Smooth muscle cell (in vitro differentiated cells): ENCODE data around the gene LYZL1. TPM values are rescaled to one million over a fixed set of nuclear protein-coding genes. Genes with fewer than 3 reads are reported as not detected.

Source experiments
- DNase-seq: peaks from one replicate; lab custom pipeline; 2025; ENCODE audit not compliant: unreplicated experiment; lab: John Stamatoyannopoulos, UW
- H2AFZ ChIP-seq: fragments of 200-600 bp; sonication (generic); 2 replicates; pipeline ENCODE4 v1.6.0; 2016; ENCODE audit warnings: antibody characterized with exemption, low read depth, mild to moderate bottlenecking
- H3F3A ChIP-seq: fragments of 200-600 bp; sonication (generic); 2 replicates; pipeline ENCODE4 v1.6.0; 2017; ENCODE audit warnings: antibody characterized with exemption, low read depth
- H3K27ac ChIP-seq: fragments of 200-600 bp; sonication (generic); 2 replicates; pipeline ENCODE4 v1.5.1; 2016; ENCODE audit warnings: low read depth, mild to moderate bottlenecking
- H3K27me3 ChIP-seq: fragments of 200-600 bp; sonication (generic); 2 replicates; pipeline ENCODE4 v1.6.1; 2016; ENCODE audit warnings: low read depth, mild to moderate bottlenecking
- H3K36me3 ChIP-seq: fragments of 200-600 bp; sonication (generic); 2 replicates; pipeline ENCODE4 v1.5.1; 2016; ENCODE audit warnings: low read depth
- H3K4me1 ChIP-seq: fragments of 200-600 bp; sonication (generic); 2 replicates; pipeline ENCODE4 v1.5.1; 2016; ENCODE audit warnings: low read depth
- H3K4me2 ChIP-seq: fragments of 200-600 bp; sonication (generic); 2 replicates; pipeline ENCODE4 v1.6.0; 2016; ENCODE audit warnings: mild to moderate bottlenecking
- H3K4me3 ChIP-seq: fragments of 200-600 bp; sonication (generic); 2 replicates; pipeline ENCODE4 v1.5.1; 2016; ENCODE audit warnings: mild to moderate bottlenecking
- H3K79me2 ChIP-seq: fragments of 200-600 bp; sonication (generic); 2 replicates; pipeline ENCODE4 v1.6.0; 2016; ENCODE audit warnings: low read depth, mild to moderate bottlenecking
- H3K9ac ChIP-seq: fragments of 200-600 bp; sonication (generic); 2 replicates; pipeline ENCODE4 v1.6.0; 2016; ENCODE audit warnings: low read depth
- H3K9me3 ChIP-seq: fragments of 200-600 bp; sonication (generic); replicated peaks from 2 replicates; pipeline ENCODE4 v1.5.1; 2016; ENCODE audit warnings: low read depth
- H4K20me1 ChIP-seq: fragments of 200-600 bp; sonication (generic); 2 replicates; pipeline ENCODE4 v1.6.0; 2016; ENCODE audit warnings: low read depth
- WGBS: methylation state at CpG from one replicate; pipeline ENCODE4 v1.1.7; 2016; ENCODE audit warnings: low lambda C conversion rate; 5-methylcytosine and 5-hydroxymethylcytosine counted together
- polyA plus RNA-seq: library from polyadenylated mRNA; unstranded; fragments of >200 nt; fragmentation: Nextera tagmentation; extraction: Ambion mirVana; gene quantifications from 2 replicates; pipeline ENCODE4 v1.2.1, GENCODE V29; 2016
- total RNA-seq: library from RNA; depleted of rRNA; stranded (reverse); fragments of >200 nt; gene quantifications from 2 replicates; pipeline ENCODE4 v1.2.3, GENCODE V29; 2014
- TF ChIP-seq, protein P1 (sequence below): fragments of 200-600 bp; sonication (generic); IDR thresholded peaks from 2 replicates; pipeline ENCODE4 v1.5.1; 2017; ENCODE audit warnings: borderline replicate concordance, mild to moderate bottlenecking, antibody characterized with exemption; ENCODE audit not compliant: insufficient read depth, poor library complexity, severe bottlenecking

Gene LYZL1
- total and polyA plus RNA-seq, 2 experiments from 2014 or later, result not detected

DNA sequence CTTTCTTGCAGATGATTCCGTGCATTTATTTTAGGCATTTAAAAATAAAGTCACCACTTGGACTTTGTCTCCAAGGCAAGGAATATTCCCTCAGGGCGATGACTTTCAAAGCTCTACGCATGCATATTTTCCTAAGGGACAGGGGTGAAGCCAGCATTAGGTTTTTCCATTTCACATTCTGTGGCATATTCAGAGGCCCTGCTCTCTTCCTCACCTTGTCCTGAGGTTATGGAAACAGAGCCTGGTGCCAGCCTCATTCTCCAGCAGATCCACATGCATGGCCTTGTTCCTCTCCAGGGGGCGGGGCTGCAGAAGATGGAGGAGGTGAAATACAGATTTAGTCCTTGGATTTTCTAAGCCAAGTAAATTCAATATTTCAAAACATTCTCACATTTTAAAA, 11.6 kb upstream of the LYZL1 start:
- H3K27me3 ChIP-seq, result no peaks in the 10 kb centered on the region
- H3K4me1 ChIP-seq, result peaks cover 8% of the 10 kb centered on the region
- H4K20me1 ChIP-seq, result no peaks in the 10 kb centered on the region
- no peaks in the 10 kb centered on the region for H3K79me2 ChIP-seq
- H3K4me3 ChIP-seq, result no peak overlapping the region
- TF ChIP-seq, protein P1, sequence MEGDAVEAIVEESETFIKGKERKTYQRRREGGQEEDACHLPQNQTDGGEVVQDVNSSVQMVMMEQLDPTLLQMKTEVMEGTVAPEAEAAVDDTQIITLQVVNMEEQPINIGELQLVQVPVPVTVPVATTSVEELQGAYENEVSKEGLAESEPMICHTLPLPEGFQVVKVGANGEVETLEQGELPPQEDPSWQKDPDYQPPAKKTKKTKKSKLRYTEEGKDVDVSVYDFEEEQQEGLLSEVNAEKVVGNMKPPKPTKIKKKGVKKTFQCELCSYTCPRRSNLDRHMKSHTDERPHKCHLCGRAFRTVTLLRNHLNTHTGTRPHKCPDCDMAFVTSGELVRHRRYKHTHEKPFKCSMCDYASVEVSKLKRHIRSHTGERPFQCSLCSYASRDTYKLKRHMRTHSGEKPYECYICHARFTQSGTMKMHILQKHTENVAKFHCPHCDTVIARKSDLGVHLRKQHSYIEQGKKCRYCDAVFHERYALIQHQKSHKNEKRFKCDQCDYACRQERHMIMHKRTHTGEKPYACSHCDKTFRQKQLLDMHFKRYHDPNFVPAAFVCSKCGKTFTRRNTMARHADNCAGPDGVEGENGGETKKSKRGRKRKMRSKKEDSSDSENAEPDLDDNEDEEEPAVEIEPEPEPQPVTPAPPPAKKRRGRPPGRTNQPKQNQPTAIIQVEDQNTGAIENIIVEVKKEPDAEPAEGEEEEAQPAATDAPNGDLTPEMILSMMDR, result no peak
- peaks cover 24% of the 10 kb centered on the region for H3F3A ChIP-seq
- H3K36me3 ChIP-seq, result no peaks in the 10 kb centered on the region
- DNase-seq, result no peak
- 68% methylated on average over 4 of the region's 4 CpGs for WGBS
- no peak overlapping the region for H3K9ac ChIP-seq
- no peak overlapping the region for H3K4me2 ChIP-seq
- H3K9me3 ChIP-seq, result no peaks in the 10 kb centered on the region
- H3K27ac ChIP-seq, result peak overlapping the region; percentile 29
- peak overlapping the region; percentile 8 for H2AFZ ChIP-seq

DNA sequence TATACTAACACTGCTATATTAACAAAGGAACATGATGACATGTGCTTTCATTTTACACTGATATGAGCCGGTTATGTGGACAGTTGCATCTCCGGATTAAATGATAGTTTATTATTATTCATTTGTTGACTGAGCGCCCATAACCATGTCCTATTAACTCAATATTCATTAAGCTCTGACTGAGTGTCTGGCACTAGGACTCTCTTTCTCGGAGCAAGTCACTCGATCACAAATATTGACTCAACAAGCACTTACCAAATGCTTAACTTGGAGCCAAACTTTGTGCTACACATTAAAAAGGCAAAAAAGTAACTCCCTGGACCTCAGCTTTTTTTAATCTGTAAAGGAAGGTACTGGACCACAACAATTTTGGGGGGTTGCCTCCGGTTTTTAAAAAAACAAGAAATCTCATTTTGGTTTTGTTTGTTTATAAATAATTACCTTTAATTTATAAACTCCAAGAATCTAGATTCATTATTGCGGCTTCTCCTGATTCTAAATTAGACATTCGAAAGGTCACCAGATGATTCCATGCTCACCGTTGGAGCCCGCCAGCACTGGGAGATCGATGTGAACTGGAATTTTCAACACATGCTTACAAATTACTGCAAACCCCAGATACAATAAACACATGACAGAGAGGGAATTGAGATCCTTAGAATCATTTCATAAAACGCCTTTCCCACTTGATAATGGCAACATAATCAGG, 8.9 kb upstream of the LYZL1 start:
- Histone ChIP-seq H3K4me1 (peaks cover 8% of the 10 kb centered on the region), H3K9ac (no peak overlapping the region), H3K79me2 (no peaks in the 10 kb centered on the region), H3K4me2 (no peak overlapping the region), H3F3A (peaks cover 24% of the 10 kb centered on the region), H3K4me3 (no peak overlapping the region), H4K20me1 (no peaks in the 10 kb centered on the region), H3K36me3 (no peaks in the 10 kb centered on the region), H3K27me3 (no peaks in the 10 kb centered on the region), H3K9me3 (no peaks in the 10 kb centered on the region), H3K27ac (no peak overlapping the region), H2AFZ (peak overlapping the region; percentile 33)
- no peak for DNase-seq
- WGBS, result 97% methylated on average over 12 of the region's 12 CpGs
- TF ChIP-seq, protein P1, result no peak

DNA sequence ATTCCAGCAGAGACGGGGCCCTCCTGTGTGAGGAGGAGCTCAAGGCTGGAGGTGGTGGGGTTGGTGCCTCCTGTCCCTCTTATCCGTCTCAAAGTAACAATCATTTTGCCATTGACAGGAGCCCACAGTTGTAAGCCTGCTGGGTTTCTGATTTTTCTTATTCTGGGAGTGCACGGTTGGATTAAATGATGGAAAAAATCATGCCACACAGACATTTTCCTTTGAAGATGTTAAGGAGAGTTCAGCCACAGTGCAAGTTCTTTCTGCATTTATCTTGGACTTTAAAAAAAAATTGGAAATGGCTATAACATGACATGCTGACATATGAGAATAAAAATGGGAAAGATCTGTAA, 8.4 kb upstream of the LYZL1 start:
- Histone ChIP-seq H4K20me1 (no peaks in the 10 kb centered on the region), H3K27me3 (no peaks in the 10 kb centered on the region), H3K27ac (no peak overlapping the region), H3K4me1 (peaks cover 8% of the 10 kb centered on the region), H3K36me3 (no peaks in the 10 kb centered on the region), H3K4me3 (no peak overlapping the region), H3K4me2 (no peak overlapping the region), H3K9me3 (no peaks in the 10 kb centered on the region), H3K9ac (no peak overlapping the region), H3K79me2 (no peaks in the 10 kb centered on the region), H3F3A (peaks cover 21% of the 10 kb centered on the region), H2AFZ (peak overlapping the region; percentile 33)
- WGBS, result 88% methylated on average over 3 of the region's 3 CpGs
- DNase-seq, result no peak
- TF ChIP-seq, protein P1, result no peak

DNA sequence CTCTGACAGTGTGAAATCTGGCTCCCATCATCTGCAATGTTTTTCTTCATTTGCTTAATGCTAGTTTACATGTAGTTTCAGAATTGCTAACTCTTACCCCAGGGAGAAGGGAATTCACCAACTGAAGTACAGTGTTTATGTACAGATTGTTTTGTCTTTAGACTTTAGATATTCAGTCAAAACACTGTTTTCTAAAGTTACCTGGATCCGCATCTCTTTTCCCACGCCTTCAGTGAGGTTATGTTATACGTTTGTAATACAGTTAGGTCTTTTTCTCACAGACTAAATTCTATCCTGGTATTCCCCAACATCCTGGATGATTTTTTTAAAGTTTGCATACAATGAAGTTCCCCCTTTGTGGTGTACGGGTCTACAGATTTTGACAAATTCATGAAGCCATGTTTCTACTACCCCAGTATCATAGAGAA, 3.2 kb upstream of the LYZL1 start:
- no peak overlapping the region for H3K4me2 ChIP-seq
- no peaks in the 10 kb centered on the region for H3K9me3 ChIP-seq

More for the DNA sequence above, 3.2 kb upstream of the LYZL1 start:
- TF ChIP-seq, protein P1, result no peak
- Histone ChIP-seq H3F3A (no peaks in the 10 kb centered on the region), H3K27me3 (no peaks in the 10 kb centered on the region), H4K20me1 (no peaks in the 10 kb centered on the region), H3K4me1 (no peaks in the 10 kb centered on the region), H3K27ac (no peak overlapping the region), H2AFZ (peak overlapping the region; percentile 72), H3K9ac (no peak overlapping the region), H3K79me2 (no peaks in the 10 kb centered on the region), H3K36me3 (no peaks in the 10 kb centered on the region), H3K4me3 (no peak overlapping the region)
- 95% methylated on average over 4 of the region's 4 CpGs for WGBS
- no peak for DNase-seq
